GM18526 (cell line): ENCODE results near the gene LTB4R2.

ENCODE experiments used
- POLR2A ChIP-seq: IDR thresholded peaks from 3 replicates; pipeline ENCODE4 v1.6.1; 2011; ENCODE audit not compliant: insufficient read length; ENCODE audit errors: extremely low read depth

The LTB4R2 gene, protein sequence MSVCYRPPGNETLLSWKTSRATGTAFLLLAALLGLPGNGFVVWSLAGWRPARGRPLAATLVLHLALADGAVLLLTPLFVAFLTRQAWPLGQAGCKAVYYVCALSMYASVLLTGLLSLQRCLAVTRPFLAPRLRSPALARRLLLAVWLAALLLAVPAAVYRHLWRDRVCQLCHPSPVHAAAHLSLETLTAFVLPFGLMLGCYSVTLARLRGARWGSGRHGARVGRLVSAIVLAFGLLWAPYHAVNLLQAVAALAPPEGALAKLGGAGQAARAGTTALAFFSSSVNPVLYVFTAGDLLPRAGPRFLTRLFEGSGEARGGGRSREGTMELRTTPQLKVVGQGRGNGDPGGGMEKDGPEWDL

DNA sequence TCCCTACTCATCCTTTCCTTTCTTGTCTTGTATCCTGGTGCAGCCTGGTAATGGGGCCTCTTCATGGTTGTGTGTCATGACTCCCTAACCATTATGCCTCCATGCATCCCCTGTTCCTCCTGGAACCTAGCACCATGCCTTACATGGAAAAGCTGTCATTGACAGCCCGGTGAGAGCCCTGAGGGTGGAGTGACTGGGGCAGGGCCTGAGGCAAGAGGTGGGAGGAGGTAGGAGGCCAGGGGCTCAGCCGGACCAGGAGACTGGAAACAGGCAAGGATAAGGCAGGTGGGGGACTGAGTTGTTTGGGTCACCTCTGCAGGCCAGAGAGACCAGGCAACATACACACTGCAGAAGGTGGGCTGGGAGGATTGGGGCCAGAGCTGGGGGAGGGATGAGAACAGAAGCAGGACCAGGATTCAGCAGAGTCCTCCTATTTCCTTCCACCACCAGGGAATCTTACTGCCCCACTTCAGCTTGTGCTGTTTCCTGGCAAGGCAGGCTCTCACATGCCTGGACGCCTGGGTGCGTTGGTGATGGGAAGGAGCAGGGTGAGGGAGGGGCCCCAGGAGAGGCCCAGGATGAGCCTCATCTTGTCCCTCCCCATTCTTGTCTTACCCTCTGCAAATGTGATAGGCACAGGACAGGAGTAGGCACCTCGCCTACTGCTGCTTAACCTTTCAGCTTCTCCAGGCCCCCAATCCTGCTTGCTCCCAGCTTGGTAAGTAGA lies at the start of gene LTB4R2:
Gene LTB4R2 (plus strand): TSS at position 603 of the 727 bp plus-strand sequence. CDS start 525 bp downstream, outside the sequence.
- no peak for TF ChIP-seq POLR2A

DNA sequence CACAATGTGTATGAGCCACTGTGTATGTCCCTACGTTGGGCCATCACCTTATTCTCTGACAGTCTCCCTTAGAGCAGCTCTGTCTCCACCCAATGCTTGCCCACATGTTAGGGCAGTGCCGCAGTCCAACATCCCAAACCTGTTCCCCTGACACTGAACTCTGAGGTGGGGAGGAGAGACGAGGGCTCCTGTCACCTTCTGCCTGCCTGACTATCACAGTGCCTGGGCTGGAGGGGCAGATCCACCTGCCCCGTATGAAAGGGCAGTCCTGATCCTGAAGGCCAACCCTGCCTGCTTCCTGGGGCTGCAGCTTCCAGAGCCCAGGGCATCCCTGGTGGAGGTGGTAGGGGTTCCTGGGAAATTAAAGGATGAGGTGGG lies 49.2 kb upstream of the LTB4R2 start:
- no peak for TF ChIP-seq POLR2A

DNA sequence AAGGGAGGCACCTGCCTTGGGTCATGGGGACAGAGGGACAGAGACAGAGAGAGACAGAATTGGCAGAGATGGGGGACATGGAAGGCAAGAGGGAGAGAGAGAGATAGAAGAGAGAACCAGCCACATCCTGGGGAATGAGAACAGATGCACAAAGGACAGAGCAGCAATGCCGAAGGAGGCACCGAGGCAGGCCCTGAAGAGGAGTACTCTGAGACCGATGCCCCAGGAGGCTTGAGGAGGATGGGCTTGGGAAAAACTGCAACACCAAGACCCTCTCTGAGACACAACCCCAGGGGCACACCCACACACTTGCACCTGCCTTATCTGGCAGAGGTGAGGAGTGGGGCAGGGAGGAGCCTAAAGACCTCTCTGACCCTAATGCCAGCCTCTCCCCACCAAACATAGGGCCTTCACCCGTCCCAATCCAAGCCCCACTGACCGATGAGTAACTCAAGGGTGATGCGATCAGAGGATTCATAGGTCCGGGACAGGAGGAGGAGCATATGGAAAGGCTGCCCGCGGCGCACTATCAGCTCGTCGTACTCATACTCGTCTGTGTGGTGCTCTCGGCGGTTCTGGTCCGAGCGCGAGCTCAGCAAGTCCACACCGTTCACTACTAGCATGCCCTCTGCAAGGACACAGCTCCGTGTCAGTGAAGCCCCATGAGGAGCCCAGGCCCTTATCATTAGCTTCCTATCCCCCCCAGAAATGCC lies 48.5 kb upstream of the LTB4R2 start:
- TF ChIP-seq POLR2A, result no peak

DNA sequence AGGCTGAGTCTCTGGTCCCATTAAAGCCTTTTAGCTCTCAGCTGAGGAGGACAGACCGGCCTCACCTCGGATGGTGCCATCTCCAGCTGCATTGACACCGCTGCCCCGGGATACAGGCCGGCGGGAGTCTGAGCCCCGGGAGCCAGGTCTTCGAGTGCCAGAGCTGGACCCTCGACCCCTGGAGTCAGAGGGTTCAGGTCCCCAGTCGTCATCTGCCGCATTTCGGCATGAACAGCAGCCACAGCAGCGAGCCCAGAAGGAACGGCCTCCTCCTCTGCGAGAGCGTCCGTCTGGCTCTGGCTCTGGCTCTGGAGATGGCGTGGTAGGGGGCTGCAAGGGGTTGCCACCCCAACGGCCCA lies 48.0 kb upstream of the LTB4R2 start:
- TF ChIP-seq POLR2A, result no peak

DNA sequence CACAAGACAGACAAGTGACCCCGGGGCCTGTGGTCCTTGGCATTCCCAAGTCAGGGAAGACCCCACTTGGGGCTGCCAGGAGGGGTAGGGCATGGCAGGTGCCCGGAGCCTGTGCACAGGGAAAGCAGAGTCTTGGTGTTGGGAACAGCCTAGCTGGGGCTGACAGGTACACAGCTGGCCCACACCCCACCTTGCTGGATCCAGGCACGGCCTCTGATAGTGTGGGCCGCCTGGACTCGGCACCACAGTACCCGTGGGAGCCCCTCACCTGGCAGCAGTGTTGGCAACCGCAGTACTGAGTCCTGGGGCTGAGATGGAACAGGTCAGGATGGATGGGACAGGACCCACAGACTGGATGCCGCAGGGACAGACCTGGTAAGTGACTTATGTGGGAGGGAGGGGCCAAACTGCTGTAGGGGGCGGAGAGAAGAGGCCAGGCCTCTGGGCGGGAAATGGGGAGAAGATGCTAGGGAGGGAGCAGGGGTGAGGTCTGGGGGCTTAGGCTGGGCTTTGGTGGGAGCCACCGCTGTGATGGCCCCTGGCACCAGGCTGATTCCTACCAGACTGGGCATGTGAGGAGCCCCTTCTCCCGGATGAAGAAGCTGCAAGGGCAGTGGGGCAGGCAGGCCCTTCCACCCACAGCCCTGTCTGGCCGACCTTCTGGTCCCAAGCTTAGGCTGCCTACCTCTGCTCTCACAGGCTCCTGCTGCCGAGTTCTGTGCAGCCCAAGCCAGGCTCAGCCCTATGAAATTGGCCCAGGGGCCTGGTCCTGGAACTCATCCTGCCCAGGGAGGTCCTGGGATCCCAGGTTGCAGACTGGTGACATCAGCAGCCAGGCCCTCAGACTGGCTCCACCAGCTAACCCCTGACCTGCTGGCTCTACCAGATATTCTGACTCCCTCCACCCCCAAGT lies 46.9 kb upstream of the LTB4R2 start, which contains the start of gene TGM1:
Gene TGM1 (minus strand): TSS at position 357 of the 913 bp plus-strand sequence. CDS start 825 bp downstream, outside the sequence.
- TF ChIP-seq POLR2A, result no peak

DNA sequence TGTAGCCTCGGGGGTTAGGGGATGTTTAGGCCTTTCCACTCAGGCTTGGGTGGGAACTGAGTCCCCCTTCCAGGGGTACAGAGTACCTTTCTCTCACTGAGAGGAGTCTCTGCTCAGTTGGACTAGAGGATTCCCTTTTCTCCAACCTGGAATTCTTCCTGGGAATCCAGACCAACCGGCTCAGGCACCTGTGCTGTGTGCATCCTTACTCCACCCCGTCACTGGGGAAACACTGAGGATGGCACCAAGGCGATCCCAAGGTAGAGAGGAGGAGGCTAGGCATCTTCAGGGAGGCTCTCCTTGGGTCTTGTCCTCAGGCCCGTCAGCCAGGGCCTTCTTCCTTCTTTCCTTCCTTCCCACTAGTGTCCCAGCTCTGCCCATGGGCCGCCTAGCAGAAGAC lies 46.1 kb upstream of the LTB4R2 start:
- no peak for TF ChIP-seq POLR2A

DNA sequence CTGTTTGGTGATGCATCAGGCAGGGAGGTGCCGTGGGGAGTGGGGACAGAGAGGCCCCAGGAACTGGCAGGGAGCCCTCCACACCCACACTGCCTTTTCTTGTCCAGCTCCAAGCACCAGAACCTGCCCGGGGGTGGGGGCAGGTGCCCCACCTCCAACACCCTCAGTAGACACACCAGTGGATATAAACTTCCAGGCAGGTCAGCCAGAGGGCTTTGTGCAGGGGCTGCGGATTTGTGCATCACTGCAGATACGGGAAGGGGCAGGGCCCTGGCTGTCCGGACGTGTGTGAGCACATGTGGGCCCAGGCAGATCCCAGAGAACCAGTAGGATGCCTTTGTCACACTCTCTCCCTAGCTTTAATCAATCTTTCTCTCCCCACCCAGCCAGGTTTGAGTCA lies 45.6 kb upstream of the LTB4R2 start:
- TF ChIP-seq POLR2A, result no peak

DNA sequence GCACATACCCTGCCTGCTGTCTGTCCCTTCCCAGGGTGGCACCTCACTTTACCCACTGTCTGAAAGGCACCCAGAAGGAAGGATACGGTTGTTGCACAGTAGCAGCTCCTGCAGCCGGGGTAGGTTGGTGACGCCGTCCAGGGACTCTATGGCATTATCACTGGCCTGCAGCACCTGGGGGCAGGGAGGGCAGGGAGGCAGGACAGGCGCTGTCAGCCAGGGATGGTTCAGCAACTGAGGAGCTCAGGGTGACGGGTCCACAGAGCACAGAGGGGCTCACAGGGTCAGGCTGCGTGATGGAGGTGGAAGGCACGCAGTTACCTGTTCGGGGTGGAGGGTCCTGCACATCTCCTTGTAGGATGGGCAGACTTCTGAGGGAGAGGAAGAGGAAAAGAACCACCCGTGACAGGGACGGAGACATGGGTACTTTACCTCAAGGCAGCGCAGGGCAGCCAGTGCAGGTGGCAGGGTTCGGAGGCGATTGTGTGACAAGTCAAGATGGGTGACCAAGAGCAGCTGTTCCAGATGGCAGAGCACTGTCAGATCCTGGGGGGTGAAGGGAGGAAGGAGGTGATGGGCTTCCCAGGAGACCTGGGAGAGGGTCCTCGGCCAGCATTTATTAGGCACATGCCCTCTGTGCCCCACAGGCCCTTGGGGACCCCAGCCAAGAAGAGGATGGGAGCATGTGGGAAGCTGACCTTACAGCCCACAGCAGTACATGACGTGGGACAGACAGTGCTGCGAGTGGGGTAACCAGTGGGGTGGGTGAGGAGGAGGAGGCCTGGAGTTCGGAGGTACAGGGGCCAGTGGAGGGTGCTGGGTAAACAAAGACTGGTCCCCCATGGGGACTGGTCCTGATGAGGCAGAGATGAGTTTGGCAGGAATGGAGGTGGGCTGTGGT lies 43.3 kb upstream of the LTB4R2 start:
- TF ChIP-seq POLR2A, result no peak

DNA sequence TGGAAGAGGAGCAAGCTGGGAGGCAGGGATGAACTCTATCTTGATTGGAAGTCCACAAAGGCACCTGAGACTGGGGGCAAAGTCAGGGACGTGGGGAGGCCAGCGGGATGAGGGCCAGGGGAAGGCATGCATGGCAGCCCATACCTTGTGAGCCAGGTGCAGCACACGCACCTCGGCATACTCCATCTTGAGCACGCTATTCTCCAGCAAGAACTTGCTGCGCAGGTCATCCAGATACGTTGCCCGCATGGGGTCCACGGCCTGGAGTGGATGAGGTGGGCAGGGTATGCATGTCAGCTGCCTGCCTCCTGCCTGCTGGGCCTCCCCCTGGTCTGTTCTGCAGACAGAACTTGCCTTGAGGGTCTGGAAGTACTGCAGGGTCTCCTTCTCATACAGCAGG lies 42.4 kb upstream of the LTB4R2 start:
- TF ChIP-seq POLR2A, result no peak

DNA sequence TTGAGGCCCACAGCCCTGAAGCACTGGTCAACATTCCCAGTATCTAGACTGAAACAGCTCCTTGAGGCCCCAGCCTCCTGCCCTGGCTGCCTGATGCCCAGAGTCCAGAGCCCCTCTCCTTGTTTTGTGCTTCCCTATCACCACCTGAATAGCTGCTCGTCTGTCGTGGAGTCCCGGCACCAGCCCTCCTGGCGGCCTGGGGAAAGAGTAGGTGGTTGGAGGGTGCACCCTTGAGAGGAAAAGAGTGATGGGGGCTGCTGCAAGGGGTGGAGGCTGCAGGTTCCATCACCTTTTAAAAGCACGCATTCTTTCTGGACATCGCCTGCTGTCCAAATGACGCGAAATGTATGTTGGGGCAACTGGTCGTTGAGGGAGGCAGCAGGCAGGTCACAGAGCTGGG lies 41.7 kb upstream of the LTB4R2 start:
- TF ChIP-seq POLR2A, result no peak

DNA sequence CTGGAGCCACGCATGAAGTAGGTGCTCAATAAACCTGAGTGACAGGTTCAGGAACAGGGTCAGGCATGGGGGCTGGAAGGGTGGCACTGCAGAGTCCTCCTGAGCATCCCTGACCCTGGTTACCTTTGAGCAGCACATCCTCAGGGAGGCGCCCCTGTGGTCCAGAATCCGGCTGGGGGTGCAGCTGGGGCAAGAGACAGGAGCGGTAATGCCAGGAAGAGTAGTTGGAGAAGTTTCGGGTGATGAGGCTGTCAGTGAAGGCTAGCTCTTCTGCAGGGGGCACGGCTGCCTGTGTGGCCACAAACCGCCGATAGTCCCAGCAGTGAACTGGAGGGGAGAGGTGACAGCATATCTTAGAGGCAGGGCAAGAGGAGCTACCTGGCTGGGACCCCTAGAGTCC lies 40.6 kb upstream of the LTB4R2 start:
- TF ChIP-seq POLR2A, result no peak

DNA sequence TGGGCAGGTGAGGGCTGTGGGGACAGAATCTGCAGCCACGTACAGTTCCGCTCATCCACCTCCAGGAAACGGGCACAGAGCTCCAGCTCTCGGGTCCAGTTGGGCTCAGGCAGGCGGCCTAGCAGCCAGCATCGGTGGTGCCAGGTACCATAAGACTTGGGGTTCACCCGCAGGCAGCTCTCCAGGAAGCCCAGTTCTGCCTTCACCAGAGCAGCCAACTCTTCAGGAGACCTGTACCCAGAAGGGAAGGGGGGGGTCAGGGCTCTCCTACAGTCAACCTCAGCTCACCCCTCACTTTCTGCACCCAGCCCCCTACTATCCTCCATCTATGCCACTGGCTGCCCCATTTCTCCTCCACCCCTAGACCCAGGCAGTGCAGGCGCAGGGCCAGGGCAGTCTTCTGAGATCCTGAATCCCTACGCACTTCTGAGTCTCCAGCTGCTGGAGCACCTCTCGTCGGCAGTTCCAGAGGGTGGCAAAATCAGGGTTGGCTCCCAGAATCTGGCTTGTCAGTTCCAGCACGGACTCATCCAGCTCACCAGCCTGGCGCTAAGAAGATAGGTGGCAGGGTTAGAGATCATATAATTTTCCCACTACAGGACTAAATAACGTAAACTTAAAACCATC lies 39.9 kb upstream of the LTB4R2 start:
- TF ChIP-seq POLR2A, result no peak

DNA sequence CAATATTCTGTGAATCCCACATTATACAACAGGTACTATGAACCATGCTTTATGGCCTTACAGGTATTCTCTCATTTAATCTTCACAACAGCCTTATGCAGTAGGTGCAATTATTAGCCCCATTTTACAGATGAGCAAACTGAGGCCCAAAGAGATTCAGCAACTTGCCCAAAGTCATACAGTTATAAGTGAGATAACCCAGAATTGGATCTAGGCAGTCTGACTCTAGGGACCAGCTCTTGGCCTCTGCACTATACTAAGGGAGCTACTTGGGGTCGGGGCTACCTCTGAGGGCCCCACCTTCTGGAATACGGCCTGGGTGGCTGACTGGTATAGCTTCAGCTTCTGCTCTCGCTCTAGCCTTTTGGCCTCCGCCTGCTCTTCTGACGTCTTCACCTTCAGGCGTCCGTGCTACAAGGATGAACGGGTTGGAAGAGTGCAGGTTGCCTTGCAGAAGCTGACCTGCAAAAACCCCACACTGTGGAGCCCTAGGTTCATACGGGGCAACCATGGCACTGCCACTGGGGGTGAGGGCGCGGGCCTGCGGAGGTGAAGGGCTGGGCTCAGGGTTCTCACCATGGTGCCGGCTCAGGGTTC lies 39.3 kb upstream of the LTB4R2 start:
- no peak for TF ChIP-seq POLR2A
